Mucosa of stomach (tissue), 1 donor: ENCODE data around the gene KRTAP9-7.
"Not testable (repeated sequence)": the region's sequence is repeated elsewhere in the genome, so short reads cannot be mapped to it uniquely, and the experiment has no call there.

Source experiments
- H3K27me3 ChIP-seq: one replicate; pipeline ENCODE4 v1.7.0; 2013; ENCODE audit warnings: mild to moderate bottlenecking, low read length; ENCODE audit not compliant: control insufficient read depth, insufficient read depth
- H3K36me3 ChIP-seq: one replicate; pipeline ENCODE4 v1.7.0; 2013; ENCODE audit warnings: low read length; ENCODE audit not compliant: control insufficient read depth, insufficient read depth
- H3K4me1 ChIP-seq: one replicate; pipeline ENCODE4 v1.7.0; 2013; ENCODE audit warnings: mild to moderate bottlenecking, low read length; ENCODE audit not compliant: control insufficient read depth, insufficient read depth
- H3K4me3 ChIP-seq: one replicate; pipeline ENCODE4 v1.7.0; 2013; ENCODE audit warnings: low read length
- H3K9ac ChIP-seq: one replicate; pipeline ENCODE4 v1.7.0; 2013; ENCODE audit warnings: mild to moderate bottlenecking, low read length, moderate library complexity
- H3K9me3 ChIP-seq: one replicate; pipeline ENCODE4 v1.7.0; 2013; ENCODE audit warnings: mild to moderate bottlenecking, low read length, moderate library complexity; ENCODE audit not compliant: control insufficient read depth
- donor health status: Pancreatic carcinoma.

KRTAP9-7 gene

GRCh38 chr17:41275648-41276190 is at the start of gene KRTAP9-7:
Gene KRTAP9-7, plus strand, starts transcription at chr17:41275698. Its CDS starts 0 bp downstream, at chr17:41275698.
- H3K9ac ChIP-seq, H3K4me1 ChIP-seq, H3K27me3 ChIP-seq, H3K36me3 ChIP-seq, H3K9me3 ChIP-seq, H3K4me3 ChIP-seq: not testable (repeated sequence)

GRCh38 chr17:41226051-41226450 is 49.4 kb upstream of the KRTAP9-7 start:
- Histone ChIP-seq H3K4me3 (no peak overlapping the region), H3K9ac (no peak overlapping the region), H3K9me3 (no peaks in the 10 kb centered on the region), H3K36me3 (no peaks in the 10 kb centered on the region), H3K27me3 (no peaks in the 10 kb centered on the region), H3K4me1 (no peaks in the 10 kb centered on the region)

- H3K36me3 ChIP-seq, result not testable (repeated sequence)
Measured at GRCh38 chr17:41226598-41227095, 48.9 kb upstream of the KRTAP9-7 start, which contains the start of gene KRTAP9-2. Gene KRTAP9-2, plus strand, starts transcription at chr17:41226648. Its CDS starts 7 bp downstream, at chr17:41226655.

GRCh38 chr17:41230094-41230493 is 45.4 kb upstream of the KRTAP9-7 start:
- no peak overlapping the region for H3K9ac ChIP-seq
- H3K4me3 ChIP-seq, result no peak overlapping the region
- no peaks in the 10 kb centered on the region for H3K27me3 ChIP-seq
- H3K36me3 ChIP-seq, result no peaks in the 10 kb centered on the region
- no peaks in the 10 kb centered on the region for H3K9me3 ChIP-seq
- no peaks in the 10 kb centered on the region for H3K4me1 ChIP-seq

More at GRCh38 chr17:41226598-41227095, 48.9 kb upstream of the KRTAP9-7 start, which contains the start of gene KRTAP9-2:
- H3K27me3 ChIP-seq, H3K4me1 ChIP-seq, H3K9ac ChIP-seq, H3K9me3 ChIP-seq, H3K4me3 ChIP-seq: not testable (repeated sequence)

GRCh38 chr17:41231731-41232130 is 43.8 kb upstream of the KRTAP9-7 start:
- Histone ChIP-seq H3K27me3 (no peaks in the 10 kb centered on the region), H3K4me1 (no peaks in the 10 kb centered on the region), H3K4me3 (no peak overlapping the region), H3K9me3 (no peaks in the 10 kb centered on the region), H3K36me3 (no peaks in the 10 kb centered on the region), H3K9ac (no peak overlapping the region)

- H3K9me3 ChIP-seq, H3K4me1 ChIP-seq, H3K9ac ChIP-seq, H3K4me3 ChIP-seq, H3K36me3 ChIP-seq, H3K27me3 ChIP-seq: not testable (repeated sequence)
Measured at GRCh38 chr17:41232399-41233105, 42.9 kb upstream of the KRTAP9-7 start, which contains the start of gene KRTAP9-3. Gene KRTAP9-3, plus strand, starts transcription at chr17:41232449. Its CDS starts 53 bp downstream, at chr17:41232502.

- not testable (repeated sequence) for H3K9me3 ChIP-seq, H3K9ac ChIP-seq, H3K4me3 ChIP-seq, H3K36me3 ChIP-seq, H3K4me1 ChIP-seq, H3K27me3 ChIP-seq
Measured at GRCh38 chr17:41237116-41237515, 38.4 kb upstream of the KRTAP9-7 start.

GRCh38 chr17:41237949-41238437 is 37.5 kb upstream of the KRTAP9-7 start, which contains the start of gene KRTAP9-8:
Gene KRTAP9-8, plus strand, starts transcription at chr17:41237999. Its CDS starts 53 bp downstream, at chr17:41238052.
- H3K4me3 ChIP-seq, H3K36me3 ChIP-seq, H3K4me1 ChIP-seq, H3K27me3 ChIP-seq, H3K9me3 ChIP-seq, H3K9ac ChIP-seq: not testable (repeated sequence)

- H3K36me3 ChIP-seq, H3K27me3 ChIP-seq, H3K4me1 ChIP-seq, H3K9me3 ChIP-seq, H3K9ac ChIP-seq, H3K4me3 ChIP-seq: not testable (repeated sequence)
Measured at GRCh38 chr17:41246995-41247787, 28.3 kb upstream of the KRTAP9-7 start.

GRCh38 chr17:41249637-41250240 is 25.8 kb upstream of the KRTAP9-7 start, which contains the start of gene KRTAP9-4:
Gene KRTAP9-4, plus strand, starts transcription at chr17:41249687. Its CDS starts 34 bp downstream, at chr17:41249721.
- not testable (repeated sequence) for H3K9ac ChIP-seq, H3K9me3 ChIP-seq

GRCh38 chr17:41251261-41251660 is 24.2 kb upstream of the KRTAP9-7 start:
- H3K36me3 ChIP-seq, result no peaks in the 10 kb centered on the region

More at GRCh38 chr17:41249637-41250240, 25.8 kb upstream of the KRTAP9-7 start, which contains the start of gene KRTAP9-4:
- H3K4me3 ChIP-seq, H3K27me3 ChIP-seq, H3K4me1 ChIP-seq, H3K36me3 ChIP-seq: not testable (repeated sequence)

More at GRCh38 chr17:41251261-41251660, 24.2 kb upstream of the KRTAP9-7 start:
- peaks cover 5% of the 10 kb centered on the region for H3K27me3 ChIP-seq
- no peaks in the 10 kb centered on the region for H3K9me3 ChIP-seq
- H3K9ac ChIP-seq, result no peak overlapping the region
- H3K4me1 ChIP-seq, result no peaks in the 10 kb centered on the region
- H3K4me3 ChIP-seq, result no peak overlapping the region
